Glutamatergic neuron (in vitro differentiated cells): Measurements from ENCODE around the gene AMMECR1. TPM values are rescaled to one million over a fixed set of nuclear protein-coding genes. Genes with fewer than 3 reads are reported as not detected.

Source experiments
- DNase-seq: peaks from one replicate; pipeline ENCODE4 v3.0.0; 2022
- H3K27ac Mint-ChIP-seq: one replicate; pipeline ENCODE4 v1.8.0; 2020; ENCODE audit warnings: mild to moderate bottlenecking, mixed read lengths, inconsistent platforms; ENCODE audit not compliant: unreplicated experiment
- H3K27me3 Mint-ChIP-seq: one replicate; pipeline ENCODE4 v1.8.0; 2020; ENCODE audit warnings: mild to moderate bottlenecking, moderate library complexity, mixed read lengths, inconsistent platforms; ENCODE audit not compliant: unreplicated experiment
- H3K36me3 Mint-ChIP-seq: one replicate; pipeline ENCODE4 v1.8.0; 2020; ENCODE audit warnings: mild to moderate bottlenecking, mixed read lengths, inconsistent platforms; ENCODE audit not compliant: unreplicated experiment
- H3K4me1 Mint-ChIP-seq: one replicate; pipeline ENCODE4 v1.8.0; 2020; ENCODE audit warnings: mild to moderate bottlenecking, low read depth, mixed read lengths, inconsistent platforms; ENCODE audit not compliant: unreplicated experiment
- H3K4me3 Mint-ChIP-seq: one replicate; pipeline ENCODE4 v1.8.0; 2020; ENCODE audit warnings: mild to moderate bottlenecking, mixed read lengths, inconsistent platforms; ENCODE audit not compliant: unreplicated experiment
- H3K9me3 Mint-ChIP-seq: one replicate; pipeline ENCODE4 v1.8.0; 2020; ENCODE audit warnings: mild to moderate bottlenecking, moderate library complexity, mixed read lengths, inconsistent platforms; ENCODE audit not compliant: unreplicated experiment
- CTCF ChIP-seq: fragments of 200-600 bp; sonication (generic); IDR thresholded peaks from one replicate; pipeline ENCODE4 v1.5.0; 2021; ENCODE audit not compliant: partially characterized antibody, unreplicated experiment
- long read RNA-seq: library from polyadenylated mRNA; unstranded; transcript quantifications from one replicate; pipeline ENCODE4 v2.0.0, GENCODE V29; 2020; ENCODE audit not compliant: unreplicated experiment
- total RNA-seq: library from RNA; stranded (reverse); fragmentation: NEBNext Ultra II Directional; extraction: Animal tissue kit (Norgen Biotek cat#: 25700); gene quantifications from one replicate; pipeline ENCODE4 v1.2.1, GENCODE V29; 2021; ENCODE audit not compliant: unreplicated experiment

Gene AMMECR1
- 2.3 TPM for total RNA-seq
- long read RNA-seq, partial matches to known transcripts: 1 of 1 reads
- long read RNA-seq, other reads (novel, unspliced or antisense): 0 of 1 reads

- Mint-ChIP-seq H3K4me3 (peak within 1 kb of the TSS; percentile 93), H3K27me3 (peaks cover 4% of the 10 kb centered on the region), H3K4me1 (peaks cover 1% of the 10 kb centered on the region), H3K9me3 (peaks cover 2% of the 10 kb centered on the region), H3K36me3 (no peaks in the 10 kb centered on the region), H3K27ac (peak within 1 kb of the TSS; percentile 90)
- no peak for TF ChIP-seq CTCF
- DNase-seq: peak; percentile 73
These were observed at the start of gene AMMECR1 for GRCh38 chrX:110317820-110318663. AMMECR1 (minus strand) TSS chrX:110318085; CDS start chrX:110318071, 14 bp downstream.

- no peak overlapping the region for H3K4me3 Mint-ChIP-seq
- no peak for TF ChIP-seq CTCF
These were observed 45.4 kb upstream of the AMMECR1 start for GRCh38 chrX:110363244-110363643.

GRCh38 chrX:110359273-110359672 lies 41.4 kb upstream of the AMMECR1 start:
- H3K27me3 Mint-ChIP-seq: no peaks in the 10 kb centered on the region
- TF ChIP-seq CTCF: no peak
- H3K9me3 Mint-ChIP-seq: no peaks in the 10 kb centered on the region
- no peak overlapping the region for H3K4me3 Mint-ChIP-seq
- no peak overlapping the region for H3K27ac Mint-ChIP-seq
- no peaks in the 10 kb centered on the region for H3K4me1 Mint-ChIP-seq
- DNase-seq: no peak
- no peaks in the 10 kb centered on the region for H3K36me3 Mint-ChIP-seq

More at GRCh38 chrX:110363244-110363643, 45.4 kb upstream of the AMMECR1 start:
- Mint-ChIP-seq H3K27ac (no peak overlapping the region), H3K9me3 (no peaks in the 10 kb centered on the region), H3K4me1 (no peaks in the 10 kb centered on the region), H3K27me3 (no peaks in the 10 kb centered on the region), H3K36me3 (no peaks in the 10 kb centered on the region)
- no peak for DNase-seq

GRCh38 chrX:110358548-110358947 lies 40.7 kb upstream of the AMMECR1 start, which contains the start of gene RTL9:
RTL9 (plus strand) TSS chrX:110358848; CDS start chrX:110450618, 91,770 bp downstream.
- Mint-ChIP-seq H3K27me3 (no peaks in the 10 kb centered on the region), H3K27ac (no peak within 1 kb of the TSS), H3K4me3 (no peak within 1 kb of the TSS), H3K4me1 (no peaks in the 10 kb centered on the region), H3K36me3 (no peaks in the 10 kb centered on the region), H3K9me3 (no peaks in the 10 kb centered on the region)
- TF ChIP-seq CTCF: no peak
- no peak for DNase-seq

GRCh38 chrX:110346681-110347080 lies 28.8 kb upstream of the AMMECR1 start:
- Mint-ChIP-seq H3K36me3 (no peaks in the 10 kb centered on the region), H3K9me3 (no peaks in the 10 kb centered on the region), H3K4me1 (no peaks in the 10 kb centered on the region), H3K27me3 (no peaks in the 10 kb centered on the region), H3K4me3 (no peak overlapping the region), H3K27ac (no peak overlapping the region)
- no peak for TF ChIP-seq CTCF
- DNase-seq: peak; percentile 10
